ENCODE results near the gene HAPLN1.
A peak's percentile ranks its signal among the peaks of the same experiment; 100 is the strongest.

The HAPLN1 gene

GRCh38 chr5:83718195-83718825, 2.3 kb downstream of the HAPLN1 start:
- peak; percentile 76 for DNase-seq (ENCODE audit: low spot score)

DNA sequence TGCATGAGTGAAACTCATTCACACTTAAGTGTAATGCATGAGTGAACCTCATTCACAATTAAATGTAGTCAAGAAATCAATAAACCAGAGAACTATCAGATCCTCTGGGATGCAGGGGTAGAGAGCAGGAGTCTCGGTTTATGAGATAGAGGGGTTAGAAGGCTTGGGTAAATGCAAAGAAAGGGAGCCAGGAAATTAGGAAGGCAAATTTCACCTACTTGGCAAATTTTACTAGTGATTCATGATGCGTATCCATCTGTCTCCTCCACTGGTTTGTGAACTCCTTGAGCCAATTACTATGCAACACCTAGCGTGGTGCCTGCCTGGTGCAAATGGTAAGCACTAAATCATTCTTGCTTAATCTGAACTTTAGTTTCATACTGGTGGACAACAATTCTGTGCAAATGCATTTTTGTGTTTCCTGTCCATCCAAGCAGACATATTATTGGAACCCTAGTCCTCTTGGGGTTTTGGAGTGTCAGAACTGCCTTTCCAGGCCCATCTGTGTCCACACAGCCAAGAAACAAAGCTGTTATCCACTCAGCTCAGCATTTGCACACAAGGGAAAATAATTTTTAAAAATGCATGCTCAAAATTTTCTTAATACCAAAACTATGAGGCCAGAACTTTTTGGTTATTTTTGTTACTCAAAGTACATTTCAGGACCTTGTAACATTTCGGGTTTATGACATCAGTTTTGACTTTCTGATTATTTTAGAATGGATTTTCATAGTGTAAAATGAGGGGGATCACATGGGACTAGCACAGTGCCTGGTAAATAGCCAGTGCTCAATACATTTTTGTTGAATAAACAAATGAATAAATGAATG, 5.2 kb downstream of the HAPLN1 start:
- no peak for DNase-seq (ENCODE audit: low spot score)

DNA sequence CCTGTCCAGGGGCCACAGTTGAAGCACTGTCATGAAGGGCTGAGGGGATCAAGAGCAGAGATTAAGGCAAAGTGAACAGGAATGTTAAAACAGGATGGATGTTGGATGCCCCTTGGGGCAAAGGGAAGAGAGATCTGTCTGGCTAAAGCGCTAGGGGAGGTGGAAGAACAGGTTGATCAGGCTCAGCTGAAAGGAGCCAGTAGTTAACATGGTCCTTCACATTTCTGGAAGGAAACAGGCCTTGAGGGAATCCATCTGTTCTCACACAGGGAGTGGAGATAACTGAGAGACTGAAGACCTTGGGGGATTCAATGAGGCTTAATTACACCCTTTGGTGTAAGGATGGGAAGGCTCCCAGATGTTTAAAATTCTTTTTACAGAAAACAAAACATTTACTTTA, 5.8 kb downstream of the HAPLN1 start:
- DNase-seq (ENCODE audit: low spot score) = no peak

DNA sequence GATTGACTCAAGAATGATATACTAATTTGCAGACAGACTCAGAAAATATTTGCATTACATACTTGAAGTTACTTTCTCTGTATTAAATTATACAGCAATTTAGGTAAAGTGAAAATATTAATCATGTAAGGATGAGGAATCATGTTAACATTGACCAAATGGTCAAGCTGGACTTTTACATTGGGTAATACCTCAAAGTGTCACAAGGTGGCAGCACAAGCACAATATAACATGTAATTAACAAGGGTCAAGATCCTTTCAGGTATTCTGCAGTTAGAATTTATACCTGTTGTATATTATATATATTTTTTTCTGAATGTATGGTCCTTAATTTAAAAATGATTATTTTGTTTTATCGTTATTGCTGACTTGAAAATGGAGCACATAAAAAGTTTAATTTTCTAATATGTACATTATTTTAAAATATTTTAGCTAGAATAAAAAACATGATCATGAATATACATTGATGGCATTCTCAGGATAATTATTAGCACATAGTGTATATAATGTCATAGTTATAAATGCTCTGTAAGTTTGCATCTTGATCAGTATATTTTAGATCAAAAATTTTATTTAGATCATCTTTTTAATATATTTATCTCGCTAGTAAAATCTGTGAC, 8.6 kb downstream of the HAPLN1 start:
- DNase-seq (ENCODE audit: low spot score) = peak; percentile 48

GRCh38 chr5:83709973-83710372, 10.7 kb downstream of the HAPLN1 start:
- no peak for DNase-seq (ENCODE audit: low spot score)

- DNase-seq (ENCODE audit: low spot score) = no peak
Measured at GRCh38 chr5:83708170-83708569, 12.5 kb downstream of the HAPLN1 start.

DNA sequence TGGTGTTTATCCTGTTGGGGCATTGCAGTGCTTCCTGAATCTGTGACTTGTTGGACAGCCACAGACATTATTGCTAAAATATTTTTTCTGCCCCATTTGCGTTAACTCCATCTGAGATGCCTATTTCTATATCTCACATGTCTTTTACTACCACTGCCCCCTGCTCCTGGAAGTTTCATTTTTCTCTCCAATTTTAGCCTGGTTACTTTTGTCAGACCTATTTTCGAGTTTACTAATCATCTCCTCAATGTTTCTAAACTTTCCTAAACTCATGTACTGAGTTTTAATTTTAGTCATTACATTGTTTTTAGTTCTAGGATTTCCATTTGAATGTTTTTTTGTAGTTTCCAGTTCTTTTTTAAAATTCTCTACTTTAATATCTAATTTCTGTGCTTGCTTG, 17.6 kb downstream of the HAPLN1 start:
- no peak for DNase-seq (ENCODE audit: low spot score)

DNA sequence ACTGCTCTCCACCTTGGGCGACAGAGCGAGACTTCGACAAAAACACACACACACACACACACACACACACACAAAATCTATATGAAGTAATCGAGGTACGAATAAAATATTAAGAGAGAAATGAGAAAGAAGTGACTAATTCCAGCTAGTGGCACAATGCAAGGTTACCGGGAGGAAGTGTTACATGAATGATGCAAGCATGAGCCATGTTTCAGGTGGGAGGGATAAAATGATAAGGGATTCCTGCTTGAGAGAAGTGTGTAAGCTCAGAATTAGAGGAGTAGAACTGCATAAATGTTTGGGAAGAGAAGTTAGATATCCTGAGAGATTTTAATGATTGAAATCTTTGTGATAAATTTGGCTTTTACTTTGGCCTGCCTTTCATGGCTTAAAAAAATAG, 18.8 kb downstream of the HAPLN1 start:
- DNase-seq (ENCODE audit: low spot score) = no peak

DNA sequence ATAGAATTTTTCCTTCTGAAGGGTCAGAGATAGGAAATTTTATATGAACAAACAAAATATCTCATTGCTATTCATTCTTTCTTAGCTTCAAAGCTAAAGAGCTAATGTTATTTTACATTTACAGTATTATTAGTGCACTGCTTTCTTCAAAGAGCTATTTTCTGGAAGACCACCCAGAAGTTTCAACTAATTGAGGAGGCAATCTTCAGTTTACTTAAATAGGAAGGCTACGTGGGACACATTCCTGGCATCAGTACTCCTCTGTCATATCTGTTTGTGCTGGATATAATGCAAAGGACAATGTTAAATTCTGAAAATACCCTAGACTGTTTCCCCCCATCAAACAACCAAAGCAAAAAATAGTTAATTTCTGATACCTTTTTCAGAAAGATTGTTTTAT, 30.8 kb downstream of the HAPLN1 start:
- no peak for DNase-seq (ENCODE audit: low spot score)

- DNase-seq (ENCODE audit: low spot score) = no peak
Measured at GRCh38 chr5:83688281-83688680, 32.4 kb downstream of the HAPLN1 start.

DNA sequence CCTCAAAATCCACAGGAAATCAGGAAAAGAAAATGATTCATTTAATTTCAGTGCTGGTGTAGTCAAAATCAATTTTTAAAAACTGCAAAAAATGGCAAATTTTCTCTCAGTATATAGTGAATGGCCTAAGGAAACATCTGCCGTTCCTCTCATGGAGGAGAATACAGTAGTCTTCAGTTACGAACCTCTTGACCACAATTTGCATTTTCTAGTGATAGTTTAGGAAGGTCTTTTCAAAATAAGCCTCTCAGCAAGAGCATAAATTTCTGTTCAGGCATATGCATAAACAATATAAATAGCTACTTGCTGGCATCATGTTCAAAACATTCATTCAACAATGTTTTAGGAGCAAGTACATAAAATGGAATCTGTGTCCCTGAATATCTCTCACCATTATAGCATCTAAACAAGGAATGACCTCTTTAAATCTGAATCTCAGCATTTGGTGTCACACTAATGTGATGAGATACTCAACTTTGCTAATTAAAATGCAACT, 33.5 kb downstream of the HAPLN1 start:
- DNase-seq (ENCODE audit: low spot score) = no peak

DNA sequence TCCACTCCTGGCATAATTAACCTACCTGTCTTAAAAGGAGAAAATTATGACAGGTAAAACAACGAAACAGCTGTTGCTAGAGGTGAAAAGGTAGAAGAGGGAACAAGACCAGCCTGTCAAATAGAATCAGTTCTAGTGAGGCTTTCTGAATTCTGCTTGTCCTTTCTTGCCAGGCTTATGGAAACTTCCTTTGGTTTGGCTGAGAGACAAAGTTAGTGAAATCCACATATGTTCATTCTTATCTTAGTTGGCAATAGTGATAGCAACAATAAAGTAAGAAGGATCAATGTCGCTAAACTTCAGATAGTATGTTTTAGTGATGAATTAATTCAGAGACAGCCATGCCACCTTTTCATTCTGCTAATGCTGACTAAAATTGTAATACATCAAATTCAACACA, 34.4 kb downstream of the HAPLN1 start:
- DNase-seq (ENCODE audit: low spot score) = no peak

- DNase-seq (ENCODE audit: low spot score) = no peak
Measured at GRCh38 chr5:83683836-83684235, 36.8 kb downstream of the HAPLN1 start.

GRCh38 chr5:83672646-83673045, 48.0 kb downstream of the HAPLN1 start:
- no peak for DNase-seq (ENCODE audit: low spot score)

DNA sequence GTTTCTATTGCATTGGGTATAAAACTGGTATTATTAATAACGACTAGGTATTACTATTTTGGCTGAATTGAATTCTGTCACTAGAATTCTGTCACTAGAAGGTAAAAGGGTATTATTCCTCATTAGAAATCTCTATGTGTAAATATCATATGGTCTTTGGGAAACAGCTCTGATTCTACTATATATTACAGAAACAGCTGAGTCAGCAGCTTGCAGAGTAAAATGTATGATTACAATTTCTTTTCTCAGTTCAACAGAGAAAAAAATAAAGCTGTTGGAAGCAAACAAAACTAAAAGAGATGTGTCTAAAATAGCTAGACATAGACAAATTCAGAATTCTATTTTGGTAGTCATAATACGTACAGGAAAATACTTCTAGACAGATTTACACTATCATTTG, 48.5 kb downstream of the HAPLN1 start:
- DNase-seq (ENCODE audit: low spot score) = no peak

GRCh38 chr5:83665631-83666030, 55.0 kb downstream of the HAPLN1 start:
- no peak for DNase-seq (ENCODE audit: low spot score)

GRCh38 chr5:83662558-83662957, 58.1 kb downstream of the HAPLN1 start:
- DNase-seq (ENCODE audit: low spot score) = no peak

- DNase-seq (ENCODE audit: low spot score) = no peak
Measured at GRCh38 chr5:83657807-83658525, 62.7 kb downstream of the HAPLN1 start.

- DNase-seq (ENCODE audit: low spot score) = no peak
Measured at GRCh38 chr5:83654427-83654994, 66.1 kb downstream of the HAPLN1 start.

GRCh38 chr5:83653669-83654068, 67.0 kb downstream of the HAPLN1 start:
- no peak for DNase-seq (ENCODE audit: low spot score)

- DNase-seq (ENCODE audit: low spot score) = no peak
Measured at GRCh38 chr5:83645936-83646335, 74.7 kb downstream of the HAPLN1 start.

- DNase-seq (ENCODE audit: low spot score) = no peak
Measured at GRCh38 chr5:83644301-83644700, 76.4 kb downstream of the HAPLN1 start.

All from pons (tissue), 1 donor.